Left renal pelvis (tissue), 4 donors: ENCODE results near the gene COMMD8. TPM values are rescaled to one million over a fixed set of nuclear protein-coding genes. Genes with fewer than 3 reads are reported as not detected.
"Not testable (repeated sequence)": the region's sequence is repeated elsewhere in the genome, so short reads cannot be mapped to it uniquely, and the experiment has no call there.

Source experiments
- DNase-seq, 4 donors: peaks; one replicate each; pipeline ENCODE4 v3.0.0-alpha.2; 2013; ENCODE audit warnings: low read depth in 4 of 4, low spot score in 3 of 4
- polyA plus RNA-seq, 4 donors: library from polyadenylated mRNA; unstranded; fragments of 120-200 nt; gene quantifications; one replicate each; pipeline ENCODE4 v1.2.1, GENCODE V29; 2013; ENCODE audit not compliant: insufficient read length in 4 of 4

COMMD8 gene
- polyA plus RNA-seq = 10 to 100 TPM; 20.0 to 55.4 (median 41.4) TPM

- peak; percentile 85 to 94 (median 91) for DNase-seq
Observed at GRCh38 chr4:47463235-47463956, at the start of gene COMMD8. COMMD8 (minus strand) TSS chr4:47463702; CDS start chr4:47463651, 51 bp downstream.

DNA sequence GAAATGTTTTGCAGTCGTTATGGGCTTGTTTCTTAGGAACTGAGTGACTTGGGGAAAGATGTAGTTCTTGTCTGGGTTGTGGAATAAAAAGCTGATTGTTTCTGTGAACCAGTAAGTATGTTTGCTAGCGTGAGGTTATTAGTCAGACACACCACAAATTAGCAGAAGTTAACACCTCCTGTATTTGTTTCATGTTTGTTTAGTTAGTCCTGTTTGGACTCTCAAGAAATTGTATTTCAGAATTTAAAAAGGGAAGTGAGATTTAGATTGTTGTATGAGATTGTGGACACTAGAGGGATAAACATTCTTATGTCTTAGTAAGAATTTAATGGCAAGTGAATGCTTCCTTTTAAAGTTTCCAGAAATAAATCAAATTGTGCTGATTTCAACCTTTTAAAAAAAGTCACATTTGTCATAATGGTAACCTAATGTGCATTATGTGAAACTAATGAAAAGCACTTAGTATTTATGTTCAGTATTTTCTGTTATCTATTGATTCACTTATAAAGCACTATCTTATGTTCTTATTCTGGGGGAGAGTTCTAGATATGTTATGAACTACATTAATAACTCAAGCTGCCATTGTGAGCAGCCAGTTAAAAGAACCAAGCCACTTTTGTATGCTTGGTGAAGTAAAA, 47.1 kb upstream of the COMMD8 start:
- no peak for DNase-seq

DNA sequence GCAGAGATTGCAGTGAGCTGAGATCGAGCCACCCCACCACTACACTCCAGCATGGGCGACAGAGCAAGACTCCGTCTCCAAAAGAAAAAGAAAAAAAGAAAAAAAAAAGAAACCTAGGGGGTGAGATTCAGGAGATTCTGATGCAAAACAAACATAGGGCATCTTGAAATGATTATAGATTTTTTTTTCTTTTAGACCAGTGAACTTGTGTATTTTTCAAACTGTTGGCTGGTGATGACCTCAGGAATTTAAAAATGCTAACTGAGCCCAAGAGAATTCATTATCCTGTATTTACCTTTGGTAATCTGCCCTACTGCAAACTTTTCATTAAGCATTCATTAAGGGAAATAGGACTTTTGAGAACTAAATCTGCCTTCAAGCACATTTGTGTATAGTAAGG, 42.2 kb upstream of the COMMD8 start:
- no peak for DNase-seq

DNA sequence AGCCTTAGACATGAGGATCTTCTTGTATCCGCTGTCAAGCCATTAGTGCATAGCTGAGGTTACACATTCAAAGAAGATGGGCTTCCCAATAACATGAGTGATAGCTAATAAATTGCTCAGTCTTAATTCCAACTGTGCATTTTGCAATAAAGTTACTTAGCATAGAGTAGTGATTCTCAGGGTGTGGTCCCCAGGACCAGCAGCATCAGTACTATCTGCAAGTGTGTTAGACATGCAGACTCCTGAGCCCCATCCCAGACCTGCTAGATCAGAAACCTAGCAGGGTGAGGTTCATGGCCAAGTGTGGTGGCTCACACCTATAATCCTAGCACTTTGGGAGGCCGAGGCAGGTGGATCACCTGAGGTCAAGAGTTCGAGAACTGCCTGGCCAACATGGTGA, 41.6 kb upstream of the COMMD8 start:
- DNase-seq = no peak

DNA sequence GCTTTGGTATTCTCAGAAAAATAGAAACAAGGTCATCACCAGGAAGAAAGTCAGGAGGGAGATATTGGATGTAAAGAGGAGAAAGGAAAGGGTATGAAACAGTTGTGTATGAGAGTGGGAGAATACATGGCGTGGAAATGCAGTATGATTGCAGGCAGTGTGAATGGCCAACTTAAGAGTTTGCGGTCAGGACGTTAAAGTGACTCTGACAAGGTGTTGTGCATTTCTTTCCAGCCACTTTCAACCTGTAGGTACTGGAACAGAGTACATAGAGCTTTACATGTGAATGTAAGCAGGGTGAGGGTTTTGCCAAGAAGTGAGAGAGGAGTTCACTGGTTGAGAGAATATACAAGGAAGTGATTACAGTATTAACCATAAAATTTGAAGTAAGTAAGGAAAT, 37.3 kb upstream of the COMMD8 start:
- no peak for DNase-seq

DNA sequence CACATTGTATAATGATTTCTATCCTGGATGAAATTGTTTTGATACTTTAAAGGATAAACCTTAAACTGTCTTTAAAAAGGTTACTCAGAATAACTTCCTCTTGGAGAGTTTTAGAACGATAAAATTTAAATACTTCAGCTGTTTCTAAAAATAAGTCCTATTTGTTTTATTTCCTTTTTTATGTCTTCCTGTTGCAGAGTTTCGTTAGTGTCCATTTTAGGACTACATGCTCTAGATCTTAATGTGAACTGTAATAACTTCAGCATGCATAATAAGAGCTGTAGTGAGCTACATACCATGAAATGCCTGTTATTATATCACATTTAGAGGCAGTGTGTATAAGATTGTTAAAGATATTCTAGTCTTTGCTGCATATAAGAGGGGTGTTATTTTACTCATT, 36.2 kb upstream of the COMMD8 start:
- DNase-seq = no peak

GRCh38 chr4:47498899-47499298, 35.4 kb upstream of the COMMD8 start:
- DNase-seq = no peak

GRCh38 chr4:47494124-47494430, 30.6 kb upstream of the COMMD8 start:
- DNase-seq = no peak

DNA sequence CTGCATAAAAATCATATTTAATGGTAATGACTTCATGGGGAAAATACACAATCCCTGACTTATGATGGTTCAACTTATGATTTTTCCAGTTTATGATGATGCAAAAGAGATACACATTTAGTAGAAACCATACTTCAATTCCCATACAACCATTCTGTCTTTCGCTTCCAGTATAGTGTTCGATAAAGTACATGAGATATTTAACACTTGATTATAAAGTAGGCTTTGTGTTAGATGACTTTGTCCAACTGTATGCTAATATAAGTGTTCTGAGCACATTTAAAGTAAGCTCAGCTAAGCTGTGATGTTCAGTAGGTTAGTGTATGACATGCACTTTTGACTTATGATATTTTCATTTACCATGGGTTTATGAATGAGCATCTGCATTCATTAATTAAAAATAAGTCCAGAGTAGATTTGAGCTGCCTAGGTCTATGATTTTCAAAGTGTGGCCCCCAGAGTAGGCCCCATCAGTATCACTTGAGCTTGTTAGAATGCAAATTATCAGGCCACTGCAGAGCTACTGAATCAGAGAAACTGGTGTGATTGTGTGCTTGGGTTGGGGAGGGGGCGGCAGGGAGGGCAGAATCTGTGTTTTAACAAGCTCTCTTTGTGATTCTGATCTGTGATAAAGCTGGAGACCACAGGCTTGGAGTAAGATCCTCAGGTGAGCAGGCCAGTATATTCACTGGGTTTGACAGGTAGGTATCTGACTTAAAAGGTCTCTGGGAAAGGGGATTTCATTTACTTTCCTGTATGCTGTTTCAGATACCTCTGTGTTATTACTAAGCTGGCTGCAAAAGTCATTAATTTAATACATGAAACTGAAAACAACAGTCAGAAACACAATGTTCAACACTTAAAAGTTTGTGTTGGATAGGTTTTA, 30.0 kb upstream of the COMMD8 start:
- no peak for DNase-seq

DNA sequence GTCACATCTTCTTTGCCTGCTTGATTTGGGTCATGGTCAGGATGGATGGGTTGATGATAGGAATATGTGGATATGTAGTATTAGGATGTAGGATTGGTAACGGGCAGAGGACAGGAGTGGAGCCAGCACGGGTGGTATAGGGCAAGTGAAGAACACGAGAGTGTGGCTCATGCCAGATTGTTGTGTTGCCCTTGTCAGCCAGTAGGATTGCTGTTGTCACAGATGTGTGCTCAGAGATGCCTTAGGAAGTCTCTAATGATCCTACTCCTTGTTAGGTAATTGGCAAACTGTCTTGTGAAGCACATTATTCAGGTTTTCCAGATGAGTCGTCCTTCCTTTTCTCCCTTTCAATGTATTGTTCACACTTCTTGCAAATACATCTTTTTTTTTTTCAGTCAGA, 27.0 kb upstream of the COMMD8 start:
- DNase-seq = no peak

- DNase-seq = no peak
Observed at GRCh38 chr4:47488706-47489105, 25.2 kb upstream of the COMMD8 start.

- DNase-seq = not testable (repeated sequence)
Observed at GRCh38 chr4:47486727-47487126, 23.2 kb upstream of the COMMD8 start.

- DNase-seq = no peak
Observed at GRCh38 chr4:47486231-47486673, 22.8 kb upstream of the COMMD8 start.

DNA sequence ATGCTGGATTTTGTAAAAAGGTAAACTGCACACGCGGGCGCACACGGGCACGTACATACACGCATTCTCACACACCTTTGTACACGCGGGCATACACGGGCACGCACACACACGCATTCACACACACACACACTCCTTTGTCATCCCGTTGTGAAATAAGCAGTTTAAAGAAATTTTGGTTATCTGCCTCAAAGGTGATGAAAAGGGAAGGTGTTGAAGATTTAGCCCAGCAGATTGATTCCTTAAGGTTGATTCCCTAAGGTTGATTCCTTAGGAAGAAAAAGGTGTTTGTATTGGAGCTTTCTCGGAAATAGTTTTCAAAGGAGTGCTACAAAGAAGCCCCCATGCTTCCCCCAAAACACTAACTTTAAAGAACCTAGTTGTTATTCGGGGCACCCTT, 22.3 kb upstream of the COMMD8 start:
- DNase-seq = no peak

- DNase-seq = peak; percentile 85 to 91 (median 87)
Observed at GRCh38 chr4:47485047-47485692, 21.7 kb upstream of the COMMD8 start, which contains the start of gene ATP10D. ATP10D (plus strand) TSS chr4:47485275; CDS start chr4:47512541, 27,266 bp downstream.

DNA sequence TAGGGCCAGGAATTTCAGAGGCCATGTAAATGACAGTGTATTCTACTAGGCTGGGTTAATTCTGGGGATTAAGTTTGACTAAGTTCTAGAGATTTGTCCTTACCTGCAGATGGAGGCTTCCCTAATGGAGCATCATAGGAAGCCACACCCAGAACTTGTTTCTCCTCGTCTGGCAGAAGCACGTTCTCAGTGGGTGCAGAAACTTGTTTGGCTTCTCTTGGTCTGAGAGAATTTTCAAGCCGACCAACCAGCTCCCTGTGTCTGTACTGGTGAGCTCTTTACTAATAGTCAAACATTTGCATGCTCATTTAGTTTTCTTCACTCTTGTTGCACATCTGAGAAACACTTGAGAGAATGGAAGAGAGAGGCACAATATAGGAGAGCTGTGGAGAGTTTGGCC, 20.7 kb upstream of the COMMD8 start:
- no peak for DNase-seq

DNA sequence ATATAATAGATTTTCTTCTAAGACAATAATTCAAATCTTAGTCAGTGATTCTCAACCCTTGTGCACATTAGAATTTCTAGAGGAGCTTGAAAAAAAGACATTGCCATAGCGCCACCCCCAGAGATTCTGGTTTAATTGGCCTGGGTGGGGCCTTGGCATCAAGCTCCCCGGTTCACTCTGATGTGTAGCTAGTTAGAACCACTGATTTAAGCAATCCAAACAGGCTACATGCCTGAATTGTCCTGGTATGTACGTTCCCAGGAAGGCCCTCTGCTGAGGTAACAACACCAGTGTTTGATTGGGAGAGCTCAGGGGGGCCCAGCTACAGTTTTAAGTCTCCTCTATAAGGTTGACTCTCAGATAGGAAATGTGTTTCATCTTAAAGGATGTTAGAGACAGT, 20.2 kb upstream of the COMMD8 start:
- DNase-seq = no peak

DNA sequence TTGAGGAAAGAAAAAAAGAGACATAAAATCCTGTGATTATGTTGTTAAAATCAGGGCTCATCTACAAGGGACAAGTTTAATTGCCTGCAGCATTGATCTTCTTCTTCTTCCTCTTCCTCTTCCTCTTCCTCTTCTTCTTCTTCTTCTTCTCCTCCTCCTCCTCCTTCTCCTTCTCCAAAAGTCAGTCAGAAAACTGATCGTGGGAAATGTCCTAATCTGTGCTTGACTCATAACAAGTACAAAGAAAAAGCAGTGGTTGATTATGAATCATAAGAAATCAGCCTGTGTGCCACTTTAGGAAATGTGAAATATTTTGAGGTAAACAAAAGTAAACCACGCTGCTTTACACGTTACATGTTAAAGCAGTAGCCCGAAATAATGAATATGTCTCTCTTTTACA, 18.8 kb upstream of the COMMD8 start:
- no peak for DNase-seq

DNA sequence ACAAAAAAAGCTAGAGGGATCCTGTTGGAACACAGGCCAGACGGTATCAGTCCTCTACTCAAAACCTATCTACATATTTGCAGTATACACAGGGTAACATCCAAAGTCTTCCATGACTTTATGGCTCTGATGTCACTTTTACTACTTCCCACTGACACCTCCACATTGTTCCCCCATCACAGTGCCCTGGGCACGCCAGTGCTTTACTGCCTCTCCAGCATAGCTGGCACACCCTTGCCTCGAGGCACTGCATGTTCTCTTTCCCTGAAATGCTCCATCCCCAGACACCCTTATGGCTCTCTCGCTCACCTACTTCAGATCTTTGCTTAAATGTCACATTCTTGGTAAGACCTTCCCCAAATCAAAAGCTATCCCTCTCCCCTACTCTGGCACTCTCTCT, 15.3 kb upstream of the COMMD8 start:
- no peak for DNase-seq

GRCh38 chr4:47475411-47475810, 11.9 kb upstream of the COMMD8 start:
- no peak for DNase-seq

DNA sequence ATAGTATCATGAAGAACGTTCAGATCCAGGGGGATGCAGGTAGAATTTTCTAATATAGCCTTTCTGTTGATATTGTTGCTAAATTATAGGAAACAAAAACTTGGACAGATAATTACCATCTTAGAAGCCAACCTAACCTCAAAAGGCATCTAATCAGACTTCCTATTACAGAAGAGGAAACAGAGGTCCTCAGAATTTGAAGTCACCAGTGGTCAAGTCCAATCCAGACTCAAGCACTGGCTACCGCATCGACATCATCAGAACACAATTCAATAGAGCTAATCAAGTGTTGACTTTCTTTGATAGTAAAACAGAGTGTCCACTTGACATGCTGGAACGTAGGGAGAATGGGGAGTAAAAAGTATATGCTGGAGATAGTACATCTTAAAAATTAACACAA, 11.3 kb upstream of the COMMD8 start:
- DNase-seq = no peak
